Upper lobe of left lung (tissue), 4 donors: ENCODE results near the gene USP3.

Experiments used
- EP300 ChIP-seq, 4 donors: sonication (generic); formaldehyde crosslinking; IDR thresholded peaks; one replicate each; pipeline ENCODE4 v1.5.1; 2017; ENCODE audit warnings: antibody characterized with exemption in 4 of 4, control low read depth in 2 of 4
- TF ChIP-seq, protein P1 (sequence below), 6 experiments: fragments of 450-650 bp in 4 of 6; fragments of 200-600 bp in 2 of 6; sonication (generic) in 2 of 6; IDR thresholded peaks; one replicate each; pipeline ENCODE4 v1.5.1; 2016 to 2019; ENCODE audit warnings: antibody characterized with exemption in 6 of 6

- TF ChIP-seq, protein P1, sequence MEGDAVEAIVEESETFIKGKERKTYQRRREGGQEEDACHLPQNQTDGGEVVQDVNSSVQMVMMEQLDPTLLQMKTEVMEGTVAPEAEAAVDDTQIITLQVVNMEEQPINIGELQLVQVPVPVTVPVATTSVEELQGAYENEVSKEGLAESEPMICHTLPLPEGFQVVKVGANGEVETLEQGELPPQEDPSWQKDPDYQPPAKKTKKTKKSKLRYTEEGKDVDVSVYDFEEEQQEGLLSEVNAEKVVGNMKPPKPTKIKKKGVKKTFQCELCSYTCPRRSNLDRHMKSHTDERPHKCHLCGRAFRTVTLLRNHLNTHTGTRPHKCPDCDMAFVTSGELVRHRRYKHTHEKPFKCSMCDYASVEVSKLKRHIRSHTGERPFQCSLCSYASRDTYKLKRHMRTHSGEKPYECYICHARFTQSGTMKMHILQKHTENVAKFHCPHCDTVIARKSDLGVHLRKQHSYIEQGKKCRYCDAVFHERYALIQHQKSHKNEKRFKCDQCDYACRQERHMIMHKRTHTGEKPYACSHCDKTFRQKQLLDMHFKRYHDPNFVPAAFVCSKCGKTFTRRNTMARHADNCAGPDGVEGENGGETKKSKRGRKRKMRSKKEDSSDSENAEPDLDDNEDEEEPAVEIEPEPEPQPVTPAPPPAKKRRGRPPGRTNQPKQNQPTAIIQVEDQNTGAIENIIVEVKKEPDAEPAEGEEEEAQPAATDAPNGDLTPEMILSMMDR (IDR thresholded peaks at IDR 0.05) = no peak
- no peak for TF ChIP-seq EP300 (IDR thresholded peaks at IDR 0.05)
Observed at GRCh38 chr15:63458794-63459395, 45.5 kb upstream of the USP3 start.
